Thyroid gland (tissue), 4 donors: ENCODE results near the gene KDM1A. TPM values are rescaled to one million over a fixed set of nuclear protein-coding genes. Genes with fewer than 3 reads are reported as not detected.

Experiments used
- DNase-seq, 2 donors: peaks; one replicate each; pipeline ENCODE4 v3.0.0-alpha.2; 2019
- H3K27ac ChIP-seq, 3 donors: fragments of 200-600 bp; sonication (generic); 1 replicate in 2 of 3; 2 replicates in 1 of 3; pipeline ENCODE4 v1.5.1; 2016 to 2019; ENCODE audit warnings: mild to moderate bottlenecking in 1 of 3, moderate library complexity in 1 of 3
- H3K27me3 ChIP-seq: fragments of 200-600 bp; sonication (generic); one replicate; pipeline ENCODE4 v1.5.1; 2019
- H3K36me3 ChIP-seq, 2 donors: fragments of 200-600 bp; sonication (generic); one replicate each; pipeline ENCODE4 v1.5.1; 2016 to 2019
- H3K4me1 ChIP-seq, 2 donors: fragments of 200-600 bp; sonication (generic); one replicate each; pipeline ENCODE4 v1.5.1; 2017 to 2019
- H3K4me3 ChIP-seq, 3 donors: fragments of 200-600 bp; sonication (generic); replicated peaks in 1 of 3; 1 replicate in 2 of 3; 2 replicates in 1 of 3; pipeline ENCODE4 v1.5.1; 2016; ENCODE audit warnings: mild to moderate bottlenecking in 1 of 3
- H3K9me3 ChIP-seq: fragments of 200-600 bp; sonication (generic); one replicate; pipeline ENCODE4 v1.5.1; 2017
- POLR2A ChIP-seq, 2 donors: fragments of 450-650 bp; IDR thresholded peaks; one replicate each; pipeline ENCODE4 v1.6.1; 2017; ENCODE audit warnings: antibody characterized with exemption in 2 of 2, mild to moderate bottlenecking in 2 of 2, moderate library complexity in 1 of 2
- WGBS, 2 donors: methylation state at CpG; one replicate each; pipeline ENCODE4 v1.1.5; 2017; 5-methylcytosine and 5-hydroxymethylcytosine counted together
- intact Hi-C: fragments of 100-400 bp; cut with DNase I; formaldehyde crosslinking; loops from one replicate; pipeline ENCODE4 v1.15.1; 2023
- total RNA-seq, 4 donors: library from RNA; depleted of rRNA; stranded (reverse); fragments of >200 nt; gene quantifications; one replicate each; pipeline ENCODE4 v1.2.3, GENCODE V29; 2016
- TF ChIP-seq, protein P1 (sequence below), 6 experiments: fragments of 200-600 bp in 3 of 6; fragments of 450-650 bp in 3 of 6; sonication (generic) in 3 of 6; IDR thresholded peaks; one replicate each; pipeline ENCODE4 v1.5.1; 2016 to 2019; ENCODE audit warnings: antibody characterized with exemption in 6 of 6, mild to moderate bottlenecking in 2 of 6, inconsistent platforms in 1 of 6, moderate library complexity in 1 of 6

KDM1A gene
- total RNA-seq, 4 donors from 2014 or later: 56.2 to 70.0 (median 65.2) TPM

DNA sequence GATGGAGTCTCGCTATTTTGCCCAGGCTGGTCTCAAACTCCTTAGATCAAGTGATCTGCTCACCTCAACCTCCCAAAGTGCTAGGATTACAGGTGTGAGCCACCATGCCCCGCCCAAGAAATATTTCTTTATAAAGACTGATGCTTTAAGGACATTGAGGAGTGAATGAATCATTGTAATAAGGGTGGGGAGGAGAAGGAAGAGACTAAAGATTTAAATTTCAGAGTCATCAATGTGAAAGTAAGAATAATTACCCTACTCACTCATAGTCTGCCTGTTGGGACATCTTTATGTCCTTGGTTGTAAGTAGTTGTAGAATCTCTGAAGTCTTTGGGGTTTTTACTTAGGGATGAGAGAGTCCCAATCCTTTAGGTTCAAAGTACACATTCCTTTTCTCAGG is 7.3 kb downstream of the KDM1A start:
- DNase-seq: no peak
- H3K9me3 ChIP-seq: no peaks in the 10 kb centered on the region
- H3K27me3 ChIP-seq: no peaks in the 10 kb centered on the region
- 94 to 95% methylated on average over 2 of the region's 2 CpGs for WGBS, 2 donors
- intact Hi-C loops: no loop called here
- H3K27ac ChIP-seq: no peak overlapping the region
- H3K4me3 ChIP-seq: no peak overlapping the region
- no peak for TF ChIP-seq POLR2A (IDR thresholded peaks at IDR 0.05)
- TF ChIP-seq, protein P1, sequence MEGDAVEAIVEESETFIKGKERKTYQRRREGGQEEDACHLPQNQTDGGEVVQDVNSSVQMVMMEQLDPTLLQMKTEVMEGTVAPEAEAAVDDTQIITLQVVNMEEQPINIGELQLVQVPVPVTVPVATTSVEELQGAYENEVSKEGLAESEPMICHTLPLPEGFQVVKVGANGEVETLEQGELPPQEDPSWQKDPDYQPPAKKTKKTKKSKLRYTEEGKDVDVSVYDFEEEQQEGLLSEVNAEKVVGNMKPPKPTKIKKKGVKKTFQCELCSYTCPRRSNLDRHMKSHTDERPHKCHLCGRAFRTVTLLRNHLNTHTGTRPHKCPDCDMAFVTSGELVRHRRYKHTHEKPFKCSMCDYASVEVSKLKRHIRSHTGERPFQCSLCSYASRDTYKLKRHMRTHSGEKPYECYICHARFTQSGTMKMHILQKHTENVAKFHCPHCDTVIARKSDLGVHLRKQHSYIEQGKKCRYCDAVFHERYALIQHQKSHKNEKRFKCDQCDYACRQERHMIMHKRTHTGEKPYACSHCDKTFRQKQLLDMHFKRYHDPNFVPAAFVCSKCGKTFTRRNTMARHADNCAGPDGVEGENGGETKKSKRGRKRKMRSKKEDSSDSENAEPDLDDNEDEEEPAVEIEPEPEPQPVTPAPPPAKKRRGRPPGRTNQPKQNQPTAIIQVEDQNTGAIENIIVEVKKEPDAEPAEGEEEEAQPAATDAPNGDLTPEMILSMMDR (IDR thresholded peaks at IDR 0.05): no peak
- H3K4me1 ChIP-seq: peaks cover 0 to under 1% of the 10 kb centered on the region in 2 donors
- no peaks in the 10 kb centered on the region for H3K36me3 ChIP-seq

DNA sequence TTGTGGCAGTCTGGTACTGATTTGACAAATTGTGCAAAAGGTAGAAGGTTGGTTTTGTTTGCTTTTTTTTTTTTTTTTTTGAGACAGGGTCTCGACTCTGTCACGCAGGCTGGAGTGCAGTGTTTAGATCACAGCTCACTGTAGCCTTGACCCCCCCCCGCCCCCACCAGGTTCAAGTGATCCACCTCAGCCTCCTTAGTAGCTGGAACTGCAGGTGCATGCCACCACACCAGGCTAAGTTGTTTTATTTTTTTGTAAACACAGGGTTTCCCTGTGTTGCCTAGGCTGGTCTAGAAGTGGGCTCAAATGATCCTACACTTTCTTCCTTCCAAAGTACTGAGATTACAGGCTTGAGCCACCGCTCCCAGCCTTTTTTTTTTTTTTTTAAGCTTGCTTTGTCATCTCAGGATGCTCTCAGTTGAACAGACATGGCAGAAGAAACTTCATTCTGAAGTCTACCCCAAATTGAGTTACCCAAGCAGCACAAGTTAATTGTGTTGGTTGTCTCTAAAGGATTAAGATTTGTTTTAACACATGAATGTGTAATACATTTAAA is 8.2 kb downstream of the KDM1A start:
- no peak for TF ChIP-seq POLR2A (IDR thresholded peaks at IDR 0.05)
- TF ChIP-seq, protein P1 (IDR thresholded peaks at IDR 0.05): no peak
- no peaks in the 10 kb centered on the region for H3K36me3 ChIP-seq
- H3K27ac ChIP-seq: no peak overlapping the region
- H3K9me3 ChIP-seq: no peaks in the 10 kb centered on the region
- no peak for DNase-seq
- intact Hi-C loops: no loop called here
- H3K4me3 ChIP-seq: no peak overlapping the region
- H3K27me3 ChIP-seq: no peaks in the 10 kb centered on the region
- WGBS, 2 donors: 76 to 79% methylated on average over 4 of the region's 4 CpGs
- no peaks in the 10 kb centered on the region for H3K4me1 ChIP-seq

DNA sequence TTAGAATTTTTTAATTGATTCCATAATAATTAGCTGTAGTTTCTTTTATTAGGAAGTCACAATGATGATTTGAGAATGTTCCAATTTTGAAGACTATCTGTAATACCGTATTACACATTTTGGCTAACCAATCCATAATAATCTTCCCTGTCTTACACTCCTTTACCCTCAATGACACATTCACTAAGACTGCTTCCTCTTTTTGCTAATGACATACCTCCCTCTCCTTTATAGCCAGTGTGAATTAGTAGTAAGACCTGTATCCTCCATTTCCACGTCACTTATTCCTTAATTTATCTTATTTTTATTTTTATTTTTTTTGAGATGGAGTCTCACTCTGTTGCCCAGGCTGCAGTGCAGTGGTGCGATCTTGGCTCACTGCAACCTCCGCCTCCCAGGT is 10.1 kb downstream of the KDM1A start:
- TF ChIP-seq, protein P1 (IDR thresholded peaks at IDR 0.05): no peak
- no peak for TF ChIP-seq POLR2A (IDR thresholded peaks at IDR 0.05)
- intact Hi-C loops: no loop called here
- Histone ChIP-seq H3K4me1 (no peaks in the 10 kb centered on the region), H3K4me3 (no peak overlapping the region), H3K27me3 (no peaks in the 10 kb centered on the region), H3K27ac (no peak overlapping the region), H3K9me3 (no peaks in the 10 kb centered on the region), H3K36me3 (no peaks in the 10 kb centered on the region)
- DNase-seq: no peak
- WGBS, 2 donors: 92 to 93% methylated on average over 4 of the region's 4 CpGs

DNA sequence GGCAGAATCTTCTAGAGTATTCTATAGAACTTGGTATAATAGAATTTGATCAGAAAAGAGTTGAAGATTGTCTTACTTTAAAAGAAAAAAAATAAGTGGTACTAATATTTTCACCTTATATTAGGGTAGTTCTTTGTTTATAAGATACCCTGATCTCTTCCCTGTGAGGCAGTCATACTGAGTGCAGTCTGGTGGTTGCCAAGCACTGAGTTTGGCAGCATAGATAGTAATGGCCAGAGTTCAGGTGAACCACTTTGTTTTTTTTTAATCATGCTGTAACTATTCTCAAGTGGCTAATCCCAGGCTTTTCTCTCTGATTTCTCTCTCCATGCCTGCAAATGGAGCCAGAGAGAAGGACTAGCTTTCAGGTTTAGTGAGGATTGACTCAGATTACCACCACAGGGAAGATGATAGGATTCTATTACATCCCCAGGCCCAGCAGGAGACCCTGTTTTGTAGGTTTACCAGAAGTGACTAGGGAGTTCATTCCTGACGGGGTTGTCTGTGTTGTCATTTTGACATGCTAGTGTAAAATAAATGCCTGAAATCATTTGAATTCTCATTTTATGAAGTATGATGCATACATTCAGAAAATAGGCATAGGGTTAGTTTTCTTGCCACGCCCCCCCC is 16.7 kb downstream of the KDM1A start:
- Histone ChIP-seq H3K4me1 (peaks cover 10 to 16% of the 10 kb centered on the region in 2 donors), H3K4me3 (no peak overlapping the region), H3K36me3 (no peaks in the 10 kb centered on the region), H3K27me3 (no peaks in the 10 kb centered on the region), H3K27ac (no peak overlapping the region), H3K9me3 (no peaks in the 10 kb centered on the region)
- WGBS, 2 donors: 77 to 84% methylated on average over 2 of the region's 2 CpGs
- DNase-seq: no peak
- intact Hi-C loops: no loop called here
- TF ChIP-seq, protein P1 (IDR thresholded peaks at IDR 0.05): no peak
- no peak for TF ChIP-seq POLR2A (IDR thresholded peaks at IDR 0.05)

DNA sequence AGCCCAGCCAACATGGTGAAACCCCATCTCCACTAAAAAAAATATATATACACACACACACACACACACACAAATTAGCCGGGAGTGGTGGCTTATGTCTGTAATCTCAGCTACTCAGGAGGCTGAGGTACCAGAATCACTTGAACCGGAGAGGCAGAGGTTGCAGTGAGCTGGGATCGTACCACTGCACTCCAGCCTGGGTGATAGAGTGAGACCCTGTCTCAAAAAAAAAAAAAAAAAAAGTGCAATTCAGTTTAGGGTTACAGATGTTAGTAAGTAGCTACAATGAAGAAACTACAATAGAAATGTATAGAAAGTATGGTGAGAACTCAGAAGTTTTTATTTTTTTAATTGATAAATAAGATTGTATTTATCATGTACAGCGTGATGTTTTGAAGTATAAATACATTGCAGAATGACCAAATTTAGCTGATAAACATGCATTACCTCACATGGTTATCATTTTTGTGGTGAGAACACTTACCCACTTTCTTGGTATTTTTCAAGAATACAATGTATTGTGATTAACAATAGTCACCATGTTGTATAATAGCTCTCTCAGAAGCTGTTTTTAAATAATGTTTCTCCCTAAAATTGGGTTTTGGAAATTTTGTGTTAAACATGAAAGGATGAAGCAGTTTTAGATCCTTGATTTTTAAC is 17.9 kb downstream of the KDM1A start:
- TF ChIP-seq POLR2A (IDR thresholded peaks at IDR 0.05): no peak
- TF ChIP-seq, protein P1 (IDR thresholded peaks at IDR 0.05): no peak
- H3K27ac ChIP-seq: no peak overlapping the region
- H3K4me3 ChIP-seq: no peak overlapping the region
- no peaks in the 10 kb centered on the region for H3K27me3 ChIP-seq
- no peaks in the 10 kb centered on the region for H3K9me3 ChIP-seq
- WGBS, 2 donors: 95 to 96% methylated on average over 4 of the region's 4 CpGs
- intact Hi-C loops: no loop called here
- DNase-seq: no peak
- H3K4me1 ChIP-seq: peaks cover 10 to 16% of the 10 kb centered on the region in 2 donors
- H3K36me3 ChIP-seq: no peaks in the 10 kb centered on the region
